GM12872 (cell line): ENCODE results near the gene TRIM66.

Experiments
- TF ChIP-seq, protein P1 (sequence below): IDR thresholded peaks from 3 replicates; pipeline ENCODE4 v1.5.1; 2011; ENCODE audit warnings: low read depth, mild to moderate bottlenecking, low read length, moderate library complexity; ENCODE audit not compliant: insufficient read depth

TRIM66 gene

DNA sequence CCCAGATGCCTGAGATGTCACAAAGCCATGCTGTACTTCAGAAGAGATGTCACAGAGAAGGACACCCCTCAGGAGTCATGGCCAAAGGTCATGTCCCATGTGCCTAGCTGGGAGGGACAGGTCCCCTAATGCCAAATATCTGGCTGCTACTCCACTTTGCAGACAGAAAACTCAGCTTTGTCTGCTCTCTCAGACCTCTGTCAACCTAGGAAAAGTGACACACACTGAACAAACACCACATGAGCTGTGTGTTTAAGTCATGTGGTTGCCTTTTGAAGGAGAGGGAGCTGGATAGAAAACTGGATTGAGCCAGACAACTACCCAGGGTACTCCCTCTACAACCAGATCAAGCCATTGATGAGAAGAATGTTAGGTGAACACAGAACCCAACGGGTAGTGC, 3.5 kb downstream of the TRIM66 start:
- TF ChIP-seq, protein P1, sequence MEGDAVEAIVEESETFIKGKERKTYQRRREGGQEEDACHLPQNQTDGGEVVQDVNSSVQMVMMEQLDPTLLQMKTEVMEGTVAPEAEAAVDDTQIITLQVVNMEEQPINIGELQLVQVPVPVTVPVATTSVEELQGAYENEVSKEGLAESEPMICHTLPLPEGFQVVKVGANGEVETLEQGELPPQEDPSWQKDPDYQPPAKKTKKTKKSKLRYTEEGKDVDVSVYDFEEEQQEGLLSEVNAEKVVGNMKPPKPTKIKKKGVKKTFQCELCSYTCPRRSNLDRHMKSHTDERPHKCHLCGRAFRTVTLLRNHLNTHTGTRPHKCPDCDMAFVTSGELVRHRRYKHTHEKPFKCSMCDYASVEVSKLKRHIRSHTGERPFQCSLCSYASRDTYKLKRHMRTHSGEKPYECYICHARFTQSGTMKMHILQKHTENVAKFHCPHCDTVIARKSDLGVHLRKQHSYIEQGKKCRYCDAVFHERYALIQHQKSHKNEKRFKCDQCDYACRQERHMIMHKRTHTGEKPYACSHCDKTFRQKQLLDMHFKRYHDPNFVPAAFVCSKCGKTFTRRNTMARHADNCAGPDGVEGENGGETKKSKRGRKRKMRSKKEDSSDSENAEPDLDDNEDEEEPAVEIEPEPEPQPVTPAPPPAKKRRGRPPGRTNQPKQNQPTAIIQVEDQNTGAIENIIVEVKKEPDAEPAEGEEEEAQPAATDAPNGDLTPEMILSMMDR = no peak

DNA sequence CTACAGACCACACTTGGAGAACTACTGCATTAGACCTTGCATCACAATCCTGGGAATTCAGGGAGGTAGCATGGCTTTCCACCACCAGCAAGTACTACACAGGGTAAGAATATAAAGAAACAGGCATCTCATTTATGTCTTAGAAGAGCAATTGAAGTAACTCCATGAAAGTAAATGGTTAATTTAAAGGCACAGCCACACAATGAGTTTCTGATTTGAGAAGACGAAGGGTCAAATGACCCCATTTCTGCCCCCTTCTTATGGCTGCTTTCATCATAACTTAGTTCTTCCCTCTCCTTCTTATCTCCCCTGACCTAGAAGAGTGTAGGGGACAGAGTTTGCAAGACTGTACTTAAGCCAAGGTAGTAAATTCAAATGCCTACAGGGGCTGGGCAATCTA, 6.0 kb downstream of the TRIM66 start:
- TF ChIP-seq, protein P1 = no peak

DNA sequence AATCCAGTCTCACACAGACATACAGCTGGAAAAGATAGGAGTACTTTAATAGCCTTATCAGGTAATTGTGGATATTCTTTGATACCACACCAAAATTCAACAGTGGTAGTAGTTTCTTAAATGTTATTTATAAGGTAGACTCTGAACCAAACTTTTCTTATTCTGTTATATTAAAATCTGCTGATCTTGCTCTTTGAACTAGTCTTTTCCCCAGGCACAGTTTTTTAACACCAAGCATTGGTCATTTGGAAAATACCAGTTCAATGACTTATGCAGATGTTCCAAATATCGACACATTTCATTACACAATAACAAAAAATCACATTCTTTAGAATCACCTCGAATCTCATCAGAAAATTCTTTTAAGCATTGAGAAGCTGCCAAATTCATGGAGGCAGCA, 7.6 kb downstream of the TRIM66 start:
- TF ChIP-seq, protein P1 = no peak

DNA sequence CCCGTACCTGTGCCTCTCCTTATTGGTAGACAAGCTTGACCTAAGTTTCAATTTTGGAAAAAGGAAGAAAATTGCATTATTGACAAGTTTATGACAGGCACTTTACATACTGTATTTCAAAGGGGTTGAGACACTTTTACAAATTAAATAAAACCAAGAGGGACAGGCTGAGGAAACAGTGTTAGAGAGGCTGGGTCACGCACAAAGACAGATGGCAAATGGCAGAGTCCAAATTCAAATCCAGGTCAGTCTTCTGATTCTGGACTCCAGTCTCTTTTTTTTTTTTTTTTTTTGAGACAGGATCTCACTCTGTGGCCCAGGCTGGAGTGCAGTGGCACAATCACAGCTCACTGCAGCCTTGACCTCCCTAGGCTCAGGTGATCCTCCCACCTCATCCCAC, 10.1 kb downstream of the TRIM66 start:
- TF ChIP-seq, protein P1 = no peak

DNA sequence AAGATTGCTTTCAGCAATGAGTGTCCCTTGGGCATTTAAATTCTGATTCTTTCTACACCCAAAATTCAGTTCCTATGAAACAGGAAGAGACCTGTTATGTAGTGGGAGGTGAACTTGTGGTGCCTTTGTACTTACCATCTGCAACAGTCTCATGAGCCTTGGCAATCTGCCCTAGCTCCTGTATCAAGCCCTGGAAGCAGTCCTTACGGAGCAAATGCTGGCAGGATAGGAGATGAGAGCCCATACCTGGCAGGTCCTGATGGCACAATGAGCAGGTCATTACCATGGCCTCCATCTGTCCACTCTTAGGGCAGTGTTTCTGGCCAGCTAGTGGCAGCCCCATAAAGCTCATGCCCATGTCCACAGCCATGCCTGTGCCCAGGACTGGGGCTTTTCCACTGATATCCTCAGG, 10.8 kb downstream of the TRIM66 start:
- TF ChIP-seq, protein P1 = no peak

DNA sequence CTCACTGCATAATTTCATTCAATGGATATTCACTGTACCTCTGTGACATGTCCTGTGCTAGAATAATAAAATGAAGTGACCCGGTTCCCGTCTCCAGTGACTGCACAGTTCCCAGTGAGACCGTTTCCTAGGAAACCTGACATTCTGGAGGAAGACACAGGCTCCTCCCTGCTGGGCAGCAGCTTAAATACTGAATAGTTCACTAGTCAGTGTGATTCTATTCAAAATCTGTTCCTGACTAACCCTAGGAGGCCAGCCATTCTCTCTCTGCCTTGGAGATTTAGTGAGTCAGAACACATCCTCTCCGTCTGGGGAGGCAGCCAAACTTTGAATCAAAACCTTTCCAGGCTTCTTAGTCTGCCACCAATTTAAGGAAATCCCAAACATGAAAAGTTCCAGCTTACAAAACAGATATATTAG, 11.3 kb downstream of the TRIM66 start:
- TF ChIP-seq, protein P1 = no peak

DNA sequence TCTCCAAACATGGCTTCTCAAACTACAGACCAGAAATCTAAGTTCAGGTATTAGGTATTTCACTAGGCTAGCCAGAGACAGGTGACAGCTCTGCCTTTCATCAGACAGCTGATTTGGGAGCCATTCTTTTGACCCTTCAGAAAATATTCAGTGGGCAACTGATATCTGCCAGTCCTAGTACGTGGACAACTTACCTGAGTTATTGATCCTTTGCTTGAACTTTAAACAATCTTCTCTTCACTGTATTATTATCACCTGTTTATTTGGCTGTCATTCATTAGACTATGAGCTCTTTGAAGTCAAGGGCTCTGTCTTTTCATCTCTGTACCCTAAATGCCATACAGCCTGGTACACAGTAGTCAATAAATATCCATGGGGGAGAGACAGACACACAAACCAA, 17.2 kb downstream of the TRIM66 start:
- TF ChIP-seq, protein P1 = no peak
